ENCODE results near the gene PML. TPM values are rescaled to one million over a fixed set of nuclear protein-coding genes. Genes with fewer than 3 reads are reported as not detected.

Gene PML
- total RNA-seq, 1 donor from 2014 or later = 227 TPM

Other genes with a start within 250 kb of the PML start
- 13.0 TPM for gene INSYN1, start 241.4 kb upstream of the PML start, total RNA-seq
- not detected for gene TBC1D21, start 121.2 kb upstream of the PML start, total RNA-seq
- 260 TPM for gene LOXL1, start 68.3 kb upstream of the PML start, total RNA-seq
- 15.3 TPM for gene STOML1, start 2.4 kb upstream of the PML start, total RNA-seq
- not detected for gene GOLGA6A, start 87.8 kb downstream of the PML start, total RNA-seq
- 0.64 TPM for gene ISLR2, start 135.9 kb downstream of the PML start, total RNA-seq
- 211 TPM for gene ISLR, start 179.0 kb downstream of the PML start, total RNA-seq
- not detected for gene STRA6, start 208.1 kb downstream of the PML start, total RNA-seq
- not detected for gene CCDC33, start 241.6 kb downstream of the PML start, total RNA-seq